Measurements from ENCODE around the gene CCDC14.
A peak's percentile ranks its signal among the peaks of the same experiment; 100 is the strongest.
"Not testable (repeated sequence)": the region's sequence is repeated elsewhere in the genome, so short reads cannot be mapped to it uniquely, and the experiment has no call there.

CCDC14 gene

DNA sequence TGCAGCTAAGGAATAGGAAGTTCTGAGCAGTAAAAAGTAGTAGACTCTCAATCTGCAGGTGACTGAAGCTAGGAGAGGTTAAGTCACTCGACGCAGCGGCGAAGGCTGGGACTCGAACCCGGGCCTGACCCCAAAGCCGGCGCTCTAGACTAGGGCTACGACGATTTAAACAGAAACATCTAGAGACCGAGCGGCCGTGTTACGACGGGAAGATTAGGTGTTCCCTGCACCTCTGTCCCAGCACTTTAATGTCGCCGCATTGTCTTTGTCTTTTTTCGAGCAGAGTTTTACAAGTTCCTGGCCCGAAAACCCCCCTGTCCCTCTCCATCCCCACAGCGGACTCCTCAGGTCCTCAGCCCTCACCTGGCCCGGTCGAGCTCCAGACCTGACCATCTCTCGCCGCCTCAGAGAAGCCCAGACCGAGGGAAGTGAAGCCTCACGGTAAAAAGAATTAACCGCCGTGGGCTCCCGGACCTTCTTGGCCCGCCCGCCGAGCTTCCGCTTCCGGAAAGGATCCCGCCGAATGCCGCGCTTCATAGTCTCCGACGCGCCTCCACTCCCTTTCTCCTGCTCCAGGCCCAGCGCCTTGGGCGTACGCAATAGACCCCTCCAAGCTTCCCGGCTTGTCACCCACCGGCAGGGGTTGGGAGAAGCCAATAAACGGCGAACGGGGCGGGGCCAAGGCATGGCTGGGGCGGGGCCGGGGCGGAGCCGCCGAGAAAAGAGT, at the start of gene CCDC14:
Gene CCDC14 (minus strand): TSS at position 449 of the 727 bp plus-strand sequence. CDS start 56 bp downstream, at position 393.
- peak; percentile 98 for DNase-seq (ENCODE audit: low read depth, low spot score)

DNA sequence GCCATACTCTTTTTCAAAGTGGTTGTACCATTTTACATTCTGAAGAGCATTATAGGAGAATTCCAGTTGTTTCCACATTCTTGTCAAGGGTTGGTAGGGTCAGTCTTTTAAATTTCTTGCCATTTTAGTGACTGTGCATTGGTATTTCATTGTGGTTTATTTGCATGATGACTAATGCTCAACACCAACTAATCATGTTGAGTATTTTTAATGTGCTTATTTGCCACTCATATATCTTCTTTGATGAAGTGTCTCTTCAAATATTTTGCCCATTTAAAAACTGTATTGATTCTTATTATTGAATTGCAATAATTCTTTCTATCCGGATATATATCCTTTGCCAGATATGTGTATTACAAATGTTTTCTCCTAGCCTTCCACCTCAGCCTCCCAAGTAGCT, 47.3 kb upstream of the CCDC14 start:
- not testable (repeated sequence) for DNase-seq (ENCODE audit: low read depth, low spot score)

GRCh38 chr3:124007186-124007585, 46.2 kb upstream of the CCDC14 start:
- no peak for DNase-seq (ENCODE audit: low read depth, low spot score)

- DNase-seq (ENCODE audit: low read depth, low spot score), result not testable (repeated sequence)
Measured at GRCh38 chr3:124002405-124003079, 41.5 kb upstream of the CCDC14 start.

- not testable (repeated sequence) for DNase-seq (ENCODE audit: low read depth, low spot score)
Measured at GRCh38 chr3:124001366-124001765, 40.3 kb upstream of the CCDC14 start.

GRCh38 chr3:123997543-123997942, 36.5 kb upstream of the CCDC14 start:
- DNase-seq (ENCODE audit: low read depth, low spot score), result no peak

- DNase-seq (ENCODE audit: low read depth, low spot score), result no peak
Measured at GRCh38 chr3:123993818-123994217, 32.8 kb upstream of the CCDC14 start.

- not testable (repeated sequence) for DNase-seq (ENCODE audit: low read depth, low spot score)
Measured at GRCh38 chr3:123991730-123992588, 30.9 kb upstream of the CCDC14 start, which contains the start of gene ROPN1. Gene ROPN1, minus strand, starts transcription at chr3:123992124. Its CDS starts 11,643 bp downstream, at chr3:123980481.

GRCh38 chr3:123986427-123986826, 25.4 kb upstream of the CCDC14 start:
- DNase-seq (ENCODE audit: low read depth, low spot score), result no peak

DNA sequence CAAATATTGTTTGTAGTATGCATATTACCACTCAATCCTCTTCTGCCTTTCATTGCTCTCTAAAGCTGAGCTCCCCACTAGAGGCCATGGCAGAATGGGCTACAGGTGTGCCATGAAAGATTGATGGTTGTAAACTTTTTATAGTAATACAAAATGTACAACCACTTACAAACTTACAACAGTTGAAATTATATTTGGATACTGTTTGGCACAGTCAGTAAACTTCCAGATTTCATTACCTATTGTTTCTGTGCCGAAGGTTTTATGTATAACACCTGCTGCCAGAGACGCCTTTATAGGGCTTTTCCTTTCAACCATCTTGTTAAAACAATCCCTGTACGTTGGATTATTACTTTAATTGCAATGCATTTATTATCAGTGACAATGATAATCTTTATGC, 23.9 kb upstream of the CCDC14 start:
- no peak for DNase-seq (ENCODE audit: low read depth, low spot score)

GRCh38 chr3:123984350-123984749, 23.3 kb upstream of the CCDC14 start:
- DNase-seq (ENCODE audit: low read depth, low spot score), result no peak

- DNase-seq (ENCODE audit: low read depth, low spot score), result not testable (repeated sequence)
Measured at GRCh38 chr3:123981317-123981716, 20.3 kb upstream of the CCDC14 start.

DNA sequence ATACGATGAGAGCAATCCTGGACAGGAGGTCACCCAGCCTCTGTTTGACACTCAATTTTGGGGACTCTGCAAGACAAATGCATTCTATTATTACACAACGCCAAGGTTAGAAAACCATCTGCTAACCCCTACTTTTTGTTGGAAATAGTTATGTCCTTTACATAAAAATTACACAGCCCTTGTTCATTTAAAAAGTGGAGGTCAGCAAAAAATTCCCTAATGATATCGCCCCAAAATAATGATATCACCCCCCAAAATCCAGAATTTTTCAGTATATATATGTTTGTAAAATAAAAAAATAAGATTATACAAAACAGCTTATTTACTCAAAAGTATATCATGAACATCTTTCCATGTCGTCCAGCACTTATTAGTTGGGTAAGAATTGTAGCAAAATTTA, 19.5 kb upstream of the CCDC14 start:
- no peak for DNase-seq (ENCODE audit: low read depth, low spot score)

DNA sequence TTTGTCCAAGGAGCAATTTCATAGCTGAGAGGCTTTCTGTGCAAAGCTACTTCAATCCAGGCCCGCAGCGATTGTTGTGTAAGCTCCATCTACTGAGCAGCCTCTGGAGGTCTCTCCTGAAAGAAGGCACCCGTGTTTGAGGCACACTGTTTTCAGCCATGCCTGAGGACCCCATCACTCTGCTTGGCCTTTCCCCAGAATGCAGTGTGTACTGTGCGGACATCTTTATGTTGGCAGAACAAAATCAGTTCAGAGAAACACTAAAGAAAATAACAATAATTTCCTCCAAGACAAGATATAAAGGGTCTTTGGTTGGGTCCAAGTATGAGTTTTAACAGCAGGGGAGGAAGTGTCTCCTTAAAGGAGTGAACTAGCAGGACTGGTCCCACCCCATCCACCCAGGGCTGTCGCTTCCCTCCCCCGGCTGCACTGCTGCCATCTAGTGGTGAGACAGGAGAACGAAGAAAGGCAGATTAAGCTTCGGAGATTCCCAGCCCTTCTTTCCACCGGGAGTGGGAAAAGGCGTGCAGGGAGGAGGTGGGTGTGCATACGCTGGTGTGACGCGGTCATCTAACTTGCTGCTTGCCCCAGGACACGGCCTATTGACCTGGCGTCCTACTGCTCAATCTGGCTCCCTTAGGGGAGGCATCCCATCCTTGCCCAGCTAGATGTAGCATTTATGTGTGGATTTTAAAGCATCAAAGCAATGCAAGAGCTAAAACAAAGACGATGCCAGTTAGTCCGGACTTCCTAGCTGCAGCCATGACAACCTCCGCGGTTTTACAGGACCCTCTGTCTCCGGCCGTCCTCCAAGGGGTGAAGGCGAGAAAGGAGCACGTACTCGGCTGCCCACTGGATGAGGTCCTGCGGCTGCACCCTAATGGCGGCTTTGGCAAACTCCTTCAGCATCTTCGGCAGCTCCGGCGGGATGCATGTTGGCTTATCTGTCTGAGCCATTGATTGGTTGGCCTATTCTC, 18.8 kb upstream of the CCDC14 start:
- DNase-seq (ENCODE audit: low read depth, low spot score), result peak; percentile 55

DNA sequence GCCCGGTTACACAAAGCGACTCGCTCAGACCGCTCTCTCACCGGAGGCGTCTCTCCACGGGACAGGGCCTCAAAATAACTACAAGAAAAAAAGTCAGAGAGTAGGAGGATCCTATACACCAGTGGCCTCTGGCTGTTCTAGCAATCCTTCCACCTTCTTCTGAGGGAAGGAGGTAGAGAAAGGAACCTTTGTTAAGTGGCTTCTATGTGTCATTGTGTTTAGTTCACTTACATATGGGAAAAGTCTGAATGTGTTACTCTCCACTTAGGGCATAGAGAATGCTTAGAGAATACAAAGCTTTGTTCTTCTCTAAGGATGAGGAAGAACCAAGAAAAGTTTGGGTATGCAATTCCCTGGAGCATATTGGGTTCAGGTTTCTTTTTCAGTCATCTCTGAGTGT, 15.9 kb upstream of the CCDC14 start:
- DNase-seq (ENCODE audit: low read depth, low spot score), result not testable (repeated sequence)

DNA sequence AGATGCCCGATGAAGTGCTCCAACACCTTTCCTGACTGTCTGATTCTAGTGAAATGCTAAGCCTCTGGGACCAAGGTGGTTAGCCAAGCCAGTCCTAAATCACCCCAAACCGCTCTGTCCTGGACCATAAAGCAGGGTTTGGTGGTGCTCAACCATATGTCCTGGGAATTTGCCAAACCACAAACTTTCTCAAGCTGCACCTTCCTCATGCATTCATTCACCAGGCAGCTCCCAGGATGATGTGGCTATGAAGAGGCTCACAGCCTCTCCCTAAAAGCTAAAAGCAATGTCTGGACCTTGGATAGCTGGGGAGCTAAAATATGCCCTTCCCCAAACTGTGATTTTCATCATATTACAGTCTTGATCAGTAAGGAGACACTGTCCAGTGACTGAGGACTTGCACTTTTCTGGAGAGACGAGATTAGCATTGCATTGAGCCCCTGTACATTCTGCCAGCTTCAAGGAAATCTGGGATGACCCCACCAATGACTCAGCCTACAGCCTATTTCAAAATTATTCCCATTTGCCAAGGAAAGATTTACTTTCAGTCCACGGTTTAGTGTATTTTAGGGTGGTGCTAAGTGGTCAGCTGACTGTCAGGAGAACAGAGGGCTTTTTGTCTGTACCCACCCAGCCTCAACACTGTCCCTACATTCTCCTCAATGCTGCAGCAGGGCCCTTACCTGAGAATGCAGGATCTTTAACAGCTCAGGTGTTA, 15.3 kb upstream of the CCDC14 start:
- not testable (repeated sequence) for DNase-seq (ENCODE audit: low read depth, low spot score)

DNA sequence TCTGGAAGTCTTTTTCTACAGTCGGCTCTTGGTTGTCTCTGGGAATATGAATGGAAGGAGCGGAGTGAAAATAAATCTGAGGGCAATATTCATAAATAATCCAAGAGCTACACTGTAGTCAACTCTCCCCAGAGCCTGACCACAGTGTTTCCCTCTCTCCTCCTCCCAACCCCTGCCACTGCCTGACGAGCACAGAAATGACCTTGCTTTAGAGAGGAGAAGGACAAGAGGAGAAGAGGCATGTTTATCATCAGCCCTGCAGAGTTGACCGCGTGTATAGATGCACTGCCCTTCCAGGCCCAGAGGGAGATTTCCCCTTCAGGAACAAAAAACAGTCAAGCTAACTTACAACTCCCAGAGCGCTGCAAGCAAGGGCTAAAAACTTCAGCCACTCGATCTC, 14.0 kb upstream of the CCDC14 start:
- not testable (repeated sequence) for DNase-seq (ENCODE audit: low read depth, low spot score)

GRCh38 chr3:123971406-123971805, 10.4 kb upstream of the CCDC14 start:
- DNase-seq (ENCODE audit: low read depth, low spot score), result no peak

DNA sequence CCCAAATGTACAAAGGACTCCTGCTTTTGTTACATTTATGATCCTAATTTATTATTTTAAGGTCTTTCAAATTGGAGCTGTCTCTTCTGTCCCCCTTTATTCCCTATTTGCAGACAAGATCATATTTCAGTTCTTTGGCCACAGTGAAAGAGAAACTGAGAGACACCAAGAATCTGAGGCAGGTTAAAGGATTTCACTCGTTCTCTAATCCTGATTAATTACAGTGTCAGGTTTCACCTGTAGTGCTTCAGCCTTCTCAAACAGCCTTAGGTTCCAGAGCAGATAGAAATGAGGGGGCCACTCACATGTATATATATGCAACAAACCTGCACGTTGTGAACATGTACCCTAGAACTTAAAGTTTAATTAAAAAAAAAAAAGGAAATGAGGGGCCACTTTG, 6.2 kb upstream of the CCDC14 start:
- DNase-seq (ENCODE audit: low read depth, low spot score), result not testable (repeated sequence)

DNA sequence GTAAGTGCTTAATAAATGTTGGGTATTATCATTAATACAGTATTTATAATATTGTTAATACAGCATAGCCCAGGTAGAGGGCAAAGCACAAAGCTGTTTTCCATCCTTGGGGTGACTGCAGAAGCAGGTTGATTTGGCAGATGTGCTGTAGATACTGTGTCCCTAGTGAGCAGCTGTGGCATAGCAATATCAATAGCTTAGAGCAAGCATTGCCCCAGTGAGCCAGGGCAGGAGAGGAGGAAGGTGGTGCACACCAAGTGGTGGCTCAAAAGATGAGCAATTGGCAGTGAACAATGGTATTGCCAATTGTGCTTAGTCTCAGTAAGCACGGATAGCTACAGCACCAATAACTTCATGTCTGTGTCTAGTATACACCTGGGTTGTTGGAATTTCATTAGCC, 5.8 kb upstream of the CCDC14 start:
- DNase-seq (ENCODE audit: low read depth, low spot score), result not testable (repeated sequence)

Data from ELF-1 (cell line).